GM21576 (cell line): ENCODE results near the gene SCAF1.

Experiments used
- ATAC-seq: cut with Tn5 transposase; IDR thresholded peaks from one replicate; pipeline ENCODE4 v1.9.1; 2021; ENCODE audit warnings: mild to moderate bottlenecking, moderate library complexity; ENCODE audit not compliant: unreplicated experiment

Gene SCAF1

DNA sequence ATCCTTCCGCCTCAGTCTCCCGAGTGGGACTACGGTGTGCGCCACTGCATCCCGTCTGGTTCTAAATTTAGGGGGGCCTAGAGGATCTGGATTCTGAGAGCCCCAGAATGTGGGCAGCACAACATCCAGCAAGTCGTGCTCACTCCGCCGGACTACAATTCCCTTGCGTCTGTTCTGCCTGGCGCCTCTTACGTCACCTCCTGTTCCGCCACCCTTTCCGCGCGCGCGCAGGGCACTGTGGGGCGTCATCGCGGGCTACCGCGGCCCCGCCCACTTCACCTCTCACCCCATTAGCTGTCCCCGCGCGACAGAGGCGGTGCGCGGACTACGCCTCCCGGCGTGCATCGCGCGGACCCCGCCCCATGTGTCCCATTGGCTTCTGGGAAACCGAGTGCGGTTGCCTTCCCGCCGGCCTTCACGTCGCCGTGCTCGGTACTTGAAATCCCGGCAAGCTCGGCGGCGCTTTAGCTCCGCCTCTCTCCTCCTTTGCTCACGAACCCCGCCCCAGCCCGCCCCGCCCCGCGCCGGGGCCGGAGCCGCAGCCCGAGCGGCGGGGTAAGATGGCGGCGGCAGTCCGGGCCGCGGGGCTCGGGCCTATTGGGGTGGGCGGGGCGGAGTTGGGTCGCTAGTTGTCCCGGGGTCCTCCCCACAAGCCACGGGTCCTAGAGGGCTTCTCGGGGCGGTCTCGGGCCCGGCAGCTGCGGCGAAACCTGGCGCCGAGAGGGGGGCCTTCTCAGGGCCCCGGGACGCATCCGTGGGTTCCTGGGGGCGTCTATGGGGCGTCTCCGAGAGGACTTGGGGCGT is at the start of gene SCAF1:
Gene SCAF1, plus strand, starts transcription at position 522 of the 804 bp plus-strand sequence. CDS start 2,818 bp downstream, outside the sequence.
- peak; percentile 55 for ATAC-seq

DNA sequence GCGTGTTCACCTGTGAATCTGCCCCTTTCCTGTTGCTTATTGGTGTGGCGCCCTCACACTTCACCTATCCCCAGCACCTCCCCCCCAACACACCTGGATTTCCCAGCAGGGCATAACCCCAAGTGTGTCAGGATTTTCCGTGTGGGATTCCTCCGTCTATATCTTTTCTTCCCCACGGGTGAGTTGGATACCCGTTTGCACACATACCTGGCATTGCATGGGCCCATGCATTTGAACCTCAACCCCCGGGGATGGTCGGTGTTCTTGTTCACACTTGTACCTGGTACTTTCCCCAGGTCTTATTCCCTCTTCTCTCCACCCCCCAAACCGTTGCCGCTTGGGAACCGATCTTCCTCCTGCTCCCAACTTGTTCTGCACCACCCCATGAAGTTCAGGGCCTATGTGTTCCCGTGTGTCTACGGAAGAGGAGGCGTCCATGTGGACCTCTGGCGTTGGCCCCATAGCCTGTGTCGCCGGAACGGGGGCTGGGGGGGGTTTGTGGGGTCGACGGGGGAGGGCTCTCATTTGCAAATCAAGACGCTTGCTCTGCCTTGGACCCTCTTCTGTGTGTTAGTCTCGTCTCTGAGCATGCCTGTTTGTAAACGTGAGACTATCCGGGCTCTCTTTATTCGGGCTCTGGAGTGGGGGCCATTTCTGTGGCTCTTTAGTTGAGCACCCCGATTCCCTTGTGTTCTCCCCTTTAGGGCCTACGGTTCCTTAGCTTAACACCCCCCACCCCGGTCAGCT is 49.4 kb upstream of the SCAF1 start:
- ATAC-seq, result no peak

DNA sequence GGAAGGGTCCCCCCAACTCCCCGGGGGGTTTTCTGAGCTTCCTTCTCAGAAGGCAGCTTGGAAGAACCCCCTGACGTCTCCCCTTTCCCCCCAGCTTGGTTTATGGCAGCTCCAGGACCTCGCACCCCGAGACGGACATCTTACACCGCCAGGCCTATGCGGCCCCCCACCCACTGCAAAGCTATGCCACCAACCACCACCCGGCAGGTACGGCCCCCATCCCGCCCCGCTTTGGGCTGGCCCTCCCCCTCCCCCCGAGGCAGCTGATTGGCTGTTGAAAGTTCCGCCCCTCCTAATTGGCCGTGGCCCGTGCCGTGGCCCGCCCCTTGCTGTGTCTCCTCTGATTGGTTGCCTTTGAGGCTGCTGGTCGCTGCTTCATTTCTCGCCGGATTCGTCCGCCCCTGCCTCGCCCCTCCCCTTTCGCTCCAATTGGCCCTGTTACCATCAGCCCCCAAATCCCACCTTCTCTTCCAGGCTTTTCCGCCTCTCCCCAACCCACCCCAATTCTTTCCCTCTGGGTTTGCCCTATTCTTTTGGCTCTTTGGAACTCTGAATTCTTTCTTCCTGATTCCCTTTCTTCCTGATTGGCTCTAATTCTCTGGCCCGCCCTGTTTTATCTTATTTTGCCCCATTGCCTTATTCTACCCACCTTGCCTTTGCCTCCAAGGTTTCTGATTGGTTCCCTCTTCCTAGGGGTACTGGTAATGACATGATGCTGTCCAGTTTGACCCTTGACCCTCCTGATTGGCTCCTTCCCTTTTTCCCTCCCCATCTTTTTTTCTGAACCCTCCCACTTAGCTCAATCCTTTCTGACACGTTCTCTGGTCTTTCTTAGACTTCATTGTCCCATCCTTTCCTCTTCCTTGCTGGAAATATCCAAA is 48.5 kb upstream of the SCAF1 start:
- ATAC-seq, result peak; percentile 45

- ATAC-seq, result no peak
These were observed 47.6 kb upstream of the SCAF1 start for GRCh38 chr19:49594157-49594992.

DNA sequence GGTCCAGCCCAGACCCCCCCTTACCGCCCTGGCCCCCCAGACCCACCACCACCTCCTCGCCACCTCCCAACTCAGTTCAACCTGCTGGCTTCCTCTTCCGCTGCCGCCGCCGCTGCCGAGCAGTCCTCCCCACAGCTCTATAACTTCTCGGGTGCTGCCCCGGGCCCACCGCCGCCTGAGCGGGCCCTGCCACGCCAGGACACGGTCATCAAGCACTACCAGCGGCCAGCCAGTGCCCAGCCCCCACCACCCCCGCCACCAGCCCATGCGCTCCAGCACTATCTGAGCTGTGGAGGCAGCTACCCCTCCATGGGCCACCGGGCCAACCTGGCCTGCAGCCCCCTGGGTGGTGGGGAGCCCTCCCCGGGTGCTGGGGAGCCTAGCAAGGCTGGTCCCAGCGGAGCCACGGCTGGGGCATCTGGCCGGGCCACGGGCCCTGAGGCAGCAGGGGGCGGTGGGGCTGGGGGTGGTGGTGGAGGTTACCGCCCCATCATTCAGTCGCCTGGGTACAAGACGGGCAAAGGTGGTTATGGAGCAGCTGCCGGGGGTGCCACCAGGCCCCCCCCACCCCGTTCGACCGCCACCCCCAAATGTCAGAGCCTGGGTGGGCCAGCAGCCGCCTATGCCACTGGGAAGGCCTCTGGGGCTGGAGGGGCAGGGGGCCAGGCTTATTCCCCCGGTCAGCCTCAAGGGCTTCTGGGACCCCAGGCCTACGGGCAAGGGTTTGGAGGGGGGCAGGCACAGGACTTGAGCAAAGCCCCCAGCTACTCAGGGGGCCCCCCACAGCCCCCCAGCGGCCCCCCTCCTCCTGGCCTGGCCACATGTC is 46.8 kb upstream of the SCAF1 start:
- ATAC-seq, result no peak

DNA sequence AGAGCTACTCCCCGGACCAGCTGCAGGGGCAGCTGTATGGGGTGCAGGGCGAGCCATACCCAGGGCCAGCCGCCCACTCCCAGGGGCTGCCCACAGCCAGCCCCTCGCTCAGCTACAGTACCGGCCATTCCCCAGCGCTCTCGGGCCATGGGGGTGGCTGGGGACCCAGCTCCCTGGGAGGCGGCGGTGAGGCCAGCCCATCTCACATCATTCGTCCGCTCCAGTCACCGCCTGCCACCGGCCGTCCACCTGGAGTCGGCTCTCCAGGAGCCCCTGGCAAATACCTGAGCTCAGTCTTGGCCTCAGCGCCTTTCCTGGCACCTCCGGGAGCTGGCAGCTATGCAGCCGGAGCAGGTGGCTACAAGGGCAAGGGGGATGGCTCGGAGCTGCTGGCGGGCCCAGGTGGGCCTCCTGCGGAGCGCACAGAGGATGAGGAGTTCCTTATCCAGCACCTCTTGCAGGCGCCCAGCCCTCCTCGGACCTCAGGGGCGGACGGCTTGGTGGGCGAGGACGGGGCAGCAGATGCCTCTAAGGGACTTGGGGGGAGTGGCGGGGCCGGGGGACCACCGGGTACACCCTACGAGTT is 46.1 kb upstream of the SCAF1 start:
- no peak for ATAC-seq

- no peak for ATAC-seq
These were observed 45.6 kb upstream of the SCAF1 start for GRCh38 chr19:49596407-49596806.

DNA sequence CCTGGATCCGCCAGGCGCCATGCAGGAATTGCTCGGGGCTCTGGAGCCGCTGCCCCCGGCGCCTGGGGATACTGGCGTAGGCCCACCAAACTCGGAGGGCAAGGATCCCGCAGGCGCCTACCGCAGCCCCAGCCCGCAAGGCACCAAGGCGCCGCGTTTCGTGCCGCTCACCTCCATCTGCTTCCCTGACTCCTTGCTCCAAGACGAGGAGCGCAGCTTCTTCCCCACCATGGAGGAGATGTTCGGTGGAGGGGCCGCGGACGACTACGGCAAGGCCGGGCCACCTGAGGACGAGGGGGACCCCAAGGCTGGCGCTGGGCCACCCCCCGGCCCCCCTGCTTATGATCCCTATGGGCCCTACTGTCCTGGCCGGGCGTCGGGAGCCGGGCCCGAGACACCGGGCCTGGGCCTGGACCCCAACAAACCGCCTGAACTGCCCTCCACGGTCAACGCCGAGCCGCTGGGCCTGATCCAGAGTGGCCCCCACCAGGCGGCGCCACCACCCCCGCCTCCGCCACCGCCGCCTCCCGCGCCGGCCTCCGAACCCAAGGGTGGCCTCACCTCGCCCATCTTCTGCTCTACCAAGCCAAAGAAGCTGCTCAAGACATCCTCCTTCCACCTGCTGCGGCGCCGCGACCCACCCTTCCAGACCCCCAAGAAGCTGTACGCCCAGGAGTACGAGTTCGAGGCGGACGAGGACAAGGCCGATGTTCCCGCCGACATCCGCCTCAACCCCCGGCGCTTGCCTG is 44.9 kb upstream of the SCAF1 start:
- ATAC-seq, result no peak

DNA sequence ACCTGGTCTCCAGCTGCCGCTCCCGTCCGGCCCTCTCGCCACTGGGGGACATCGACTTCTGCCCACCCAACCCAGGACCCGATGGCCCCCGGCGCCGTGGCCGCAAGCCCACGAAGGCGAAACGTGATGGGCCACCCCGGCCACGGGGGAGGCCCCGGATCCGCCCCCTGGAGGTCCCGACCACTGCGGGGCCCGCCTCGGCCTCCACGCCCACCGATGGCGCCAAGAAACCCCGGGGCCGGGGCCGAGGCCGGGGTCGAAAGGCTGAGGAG is 44.4 kb upstream of the SCAF1 start:
- ATAC-seq, result no peak

- ATAC-seq, result no peak
These were observed 42.4 kb upstream of the SCAF1 start for GRCh38 chr19:49599378-49600295.

DNA sequence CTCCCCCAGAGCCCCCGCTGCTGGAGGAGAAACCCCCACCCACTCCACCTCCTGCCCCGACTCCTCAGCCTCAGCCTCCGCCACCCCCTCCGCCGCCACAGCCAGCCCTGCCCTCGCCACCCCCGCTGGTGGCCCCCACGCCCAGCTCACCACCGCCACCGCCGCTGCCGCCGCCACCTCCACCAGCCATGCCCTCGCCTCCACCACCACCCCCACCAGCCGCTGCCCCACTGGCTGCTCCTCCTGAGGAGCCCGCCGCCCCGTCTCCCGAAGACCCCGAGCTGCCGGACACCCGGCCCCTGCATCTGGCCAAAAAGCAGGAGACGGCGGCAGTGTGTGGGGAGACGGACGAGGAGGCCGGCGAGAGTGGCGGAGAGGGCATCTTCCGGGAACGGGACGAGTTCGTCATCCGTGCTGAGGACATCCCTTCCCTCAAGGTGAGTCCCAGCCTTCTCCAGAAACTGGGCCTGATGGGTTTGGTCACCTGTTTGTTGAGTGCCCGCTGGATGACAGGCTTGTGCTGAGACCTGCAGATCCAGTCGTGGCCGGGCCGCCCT is 40.4 kb upstream of the SCAF1 start:
- no peak for ATAC-seq

DNA sequence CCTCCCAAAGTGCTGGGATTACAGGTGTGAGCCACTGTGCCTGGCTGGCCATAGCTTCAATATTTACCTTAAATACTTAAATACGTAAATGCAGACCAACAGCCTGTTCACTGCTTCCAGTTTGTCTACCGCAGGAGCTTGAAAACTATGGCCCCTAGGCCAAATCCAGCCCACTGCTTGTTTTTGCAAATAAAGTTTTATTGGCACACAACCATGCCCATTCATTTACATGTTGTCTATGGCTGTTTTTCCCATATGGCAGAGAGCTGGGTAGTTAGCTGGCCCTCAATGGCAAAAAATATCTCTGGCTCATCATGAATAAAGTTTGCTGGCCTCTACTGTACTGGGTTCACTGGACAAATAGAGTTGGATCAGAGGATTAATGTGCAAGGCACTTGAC is 39.2 kb upstream of the SCAF1 start:
- no peak for ATAC-seq

GRCh38 chr19:49605605-49606004 is 36.4 kb upstream of the SCAF1 start:
- ATAC-seq, result no peak

- no peak for ATAC-seq
These were observed 32.4 kb upstream of the SCAF1 start for GRCh38 chr19:49609499-49610092.

GRCh38 chr19:49613374-49613773 is 28.6 kb upstream of the SCAF1 start:
- no peak for ATAC-seq

- no peak for ATAC-seq
These were observed 27.7 kb upstream of the SCAF1 start for GRCh38 chr19:49614096-49614833.
